Kidney tubule cell (primary cell): ENCODE data around the gene PXYLP1.
A peak's percentile ranks its signal among the peaks of the same experiment; 100 is the strongest.

Source experiments
- DNase-seq: peaks from one replicate; pipeline ENCODE4 v3.0.0-alpha.2; 2018; ENCODE audit warnings: low spot score

Gene PXYLP1

GRCh38 chr3:141229132-141229531 lies 2.5 kb upstream of the PXYLP1 start:
- DNase-seq, result no peak

- DNase-seq, result no peak
Observed at GRCh38 chr3:141230293-141230692, 1.3 kb upstream of the PXYLP1 start.

- peak; percentile 55 for DNase-seq
Observed at GRCh38 chr3:141231952-141232823, 563 bp downstream of the PXYLP1 start.

DNA sequence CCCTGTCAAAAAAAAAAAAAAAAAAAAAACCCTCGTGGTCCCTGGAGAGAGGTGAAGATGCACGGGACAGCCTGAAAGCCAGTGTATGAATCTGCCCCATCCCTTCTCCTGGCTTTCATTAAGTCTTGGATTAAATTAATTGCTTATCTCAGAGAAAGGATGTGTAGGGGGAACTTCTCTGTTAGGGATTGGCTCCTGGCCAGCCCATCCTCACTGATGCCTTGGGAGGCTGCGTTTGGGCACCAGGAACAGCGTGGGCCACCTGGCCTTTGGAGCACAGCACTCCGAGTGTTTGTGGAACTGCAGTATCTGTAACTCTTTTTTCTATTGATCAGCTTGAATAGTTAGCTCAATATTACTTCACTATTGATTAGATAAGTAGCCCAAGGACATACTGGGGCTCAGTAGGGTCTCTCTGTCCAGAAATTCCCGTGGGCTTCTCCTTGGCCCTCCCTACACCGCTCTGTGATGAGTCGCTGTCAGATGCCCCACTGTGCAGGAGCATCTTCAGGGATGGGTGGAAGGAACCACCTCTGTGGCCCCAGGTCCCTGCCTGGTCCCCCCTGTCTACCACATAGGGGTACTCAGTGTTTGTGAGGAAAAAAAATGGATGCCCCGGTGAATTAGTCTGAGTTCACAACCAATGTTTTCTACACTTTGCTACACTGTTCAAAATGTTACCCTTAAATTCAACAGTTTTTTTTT lies 2.0 kb downstream of the PXYLP1 start:
- no peak for DNase-seq

- no peak for DNase-seq
Observed at GRCh38 chr3:141234283-141234682, 2.7 kb downstream of the PXYLP1 start.

- DNase-seq, result peak; percentile 43
Observed at GRCh38 chr3:141235661-141236171, 4.1 kb downstream of the PXYLP1 start.

- DNase-seq, result no peak
Observed at GRCh38 chr3:141236361-141236760, 4.7 kb downstream of the PXYLP1 start.

- peak; percentile 69 for DNase-seq
Observed at GRCh38 chr3:141237701-141238521, 6.3 kb downstream of the PXYLP1 start.

DNA sequence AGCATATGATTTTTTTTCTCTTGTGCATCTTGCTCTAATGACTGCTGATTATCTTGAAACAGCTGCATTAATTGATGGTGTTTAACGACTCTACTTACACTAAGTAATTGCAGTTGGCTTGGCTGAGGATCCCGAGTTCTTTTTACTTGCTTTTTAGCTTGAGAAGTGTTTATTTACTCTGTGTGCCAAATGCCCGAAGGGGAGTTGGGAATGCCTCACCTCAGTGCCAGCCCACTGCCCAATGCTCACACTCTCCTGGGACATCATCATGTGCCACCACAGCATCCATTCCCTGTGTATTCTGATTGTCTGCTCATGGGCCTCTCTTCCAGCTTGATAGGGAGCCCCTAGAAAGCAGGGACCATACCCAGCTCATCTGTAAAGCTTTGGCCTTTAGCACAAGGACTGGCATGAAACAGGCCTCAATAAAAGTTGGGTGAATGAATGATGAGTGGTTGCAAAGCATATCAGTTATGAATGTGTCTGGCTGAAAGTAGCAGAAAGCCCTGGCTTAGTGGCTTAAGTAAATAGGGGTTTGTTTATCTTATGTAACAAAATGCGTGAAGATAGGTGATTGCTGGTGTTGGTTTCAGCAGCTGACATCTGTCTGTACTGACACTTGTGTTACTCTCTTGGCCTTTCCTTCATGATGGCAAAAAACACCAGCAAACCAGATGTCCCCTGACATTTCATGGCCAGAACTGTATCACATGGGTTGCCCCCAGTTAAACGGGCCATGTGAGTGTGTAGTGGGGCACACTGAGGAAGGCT lies 8.1 kb downstream of the PXYLP1 start:
- no peak for DNase-seq

DNA sequence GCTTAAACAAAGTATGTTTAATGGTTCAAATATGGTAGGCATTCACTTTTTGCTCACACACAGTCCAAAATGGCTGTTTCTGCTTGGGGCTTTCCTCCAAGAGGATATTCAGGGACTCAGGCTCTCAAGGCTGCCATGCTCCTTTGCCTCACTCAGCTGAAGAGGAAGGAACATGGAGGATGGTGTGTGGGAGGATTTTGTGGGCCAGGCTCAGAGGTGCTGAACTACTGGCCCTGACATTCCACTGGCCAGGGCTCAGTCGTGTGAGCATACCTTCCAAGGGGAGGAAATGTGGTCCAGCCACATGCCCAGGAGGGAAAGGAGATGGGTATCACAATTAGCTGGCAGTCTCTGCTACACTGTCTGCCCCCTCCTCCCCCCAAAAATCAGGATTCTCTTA lies 8.7 kb downstream of the PXYLP1 start:
- peak; percentile 52 for DNase-seq

GRCh38 chr3:141240687-141241615 lies 9.3 kb downstream of the PXYLP1 start:
- DNase-seq, result peak; percentile 64

- DNase-seq, result no peak
Observed at GRCh38 chr3:141241616-141242376, 10.2 kb downstream of the PXYLP1 start.

GRCh38 chr3:141242377-141243092 lies 10.9 kb downstream of the PXYLP1 start:
- no peak for DNase-seq

- DNase-seq, result peak; percentile 30
Observed at GRCh38 chr3:141243271-141243707, 11.7 kb downstream of the PXYLP1 start.

DNA sequence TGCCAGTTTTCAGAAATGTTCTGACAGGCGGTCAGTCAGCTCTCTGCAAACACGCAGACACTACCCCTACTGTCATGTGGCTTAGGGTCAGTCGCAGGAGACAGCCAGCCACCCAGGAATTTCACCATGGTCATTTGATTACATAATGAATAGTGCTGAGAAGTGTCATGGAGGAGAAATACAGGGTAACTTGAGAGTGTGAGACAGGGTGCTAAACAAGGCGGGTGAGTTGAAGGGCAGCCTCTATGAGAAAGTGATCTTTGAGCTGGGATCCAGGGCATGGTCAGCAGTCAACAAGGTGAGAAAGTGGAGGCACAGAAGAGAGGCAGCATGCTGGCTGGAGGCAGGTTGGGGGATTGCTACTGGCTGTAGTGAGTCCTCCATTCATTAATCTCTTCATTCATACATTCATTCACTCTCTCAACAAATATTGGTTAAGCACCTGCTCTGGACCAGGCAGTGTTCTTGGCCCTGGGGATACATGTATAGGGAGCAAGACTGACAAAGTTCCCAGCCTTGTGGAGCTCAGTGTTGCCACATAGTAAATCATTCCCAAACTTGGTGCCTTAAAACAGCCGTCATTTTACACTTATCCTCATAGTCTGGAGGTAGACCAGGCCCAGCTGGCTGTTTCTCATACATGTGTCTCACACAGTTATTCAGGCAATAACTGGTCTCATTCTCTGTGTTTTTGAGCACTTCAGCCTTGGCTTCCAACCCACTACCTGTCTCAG lies 14.8 kb downstream of the PXYLP1 start:
- no peak for DNase-seq

GRCh38 chr3:141246958-141247301 lies 15.3 kb downstream of the PXYLP1 start:
- DNase-seq, result no peak

- DNase-seq, result no peak
Observed at GRCh38 chr3:141248064-141248463, 16.4 kb downstream of the PXYLP1 start.

- DNase-seq, result no peak
Observed at GRCh38 chr3:141249041-141249440, 17.4 kb downstream of the PXYLP1 start.
